Natural killer cell (primary cell): ENCODE data around the gene TSC22D1. TPM values are rescaled to one million over a fixed set of nuclear protein-coding genes. Genes with fewer than 3 reads are reported as not detected.

Experiments used
- ATAC-seq, 3 donors: fragments of 150-1000 bp in 2 of 3; fragments of 200-7000 bp in 1 of 3; cut with Tn5 transposase; 1 replicate in 1 of 3; 2 replicates in 2 of 3; pipeline ENCODE4 v1.10.0; 2021; ENCODE audit warnings: mild to moderate bottlenecking in 2 of 3, moderate library complexity in 2 of 3
- DNase-seq, 2 donors: peaks; one replicate each; pipeline versions ENCODE4 v3.0.0 to v3.0.0-alpha.2; 2013 to 2021; ENCODE audit warnings: mixed read lengths in 1 of 2
- H3K27ac ChIP-seq: one replicate; pipeline ENCODE4 v1.5.1; 2013; ENCODE audit warnings: mild to moderate bottlenecking, low read length
- H3K27me3 ChIP-seq: one replicate; pipeline ENCODE4 v1.6.1; 2013; ENCODE audit warnings: low read length; ENCODE audit not compliant: control insufficient read depth, insufficient read depth
- H3K36me3 ChIP-seq: one replicate; pipeline ENCODE4 v1.6.1; 2013; ENCODE audit warnings: low read length; ENCODE audit not compliant: control insufficient read depth, insufficient read depth
- H3K4me1 ChIP-seq: one replicate; pipeline ENCODE4 v1.6.1; 2013; ENCODE audit warnings: low read length; ENCODE audit not compliant: control insufficient read depth, insufficient read depth
- H3K4me3 ChIP-seq: one replicate; pipeline ENCODE4 v1.5.1; 2013; ENCODE audit warnings: low read length
- H3K9me3 ChIP-seq: one replicate; pipeline ENCODE4 v1.6.1; 2013; ENCODE audit warnings: low read length; ENCODE audit not compliant: control insufficient read depth, insufficient read depth
- H3K27ac Mint-ChIP-seq, 2 donors: one replicate each; pipeline ENCODE4 v1.8.0; 2022; ENCODE audit warnings: mild to moderate bottlenecking in 2 of 2, mixed read lengths in 2 of 2, moderate library complexity in 1 of 2
- H3K27me3 Mint-ChIP-seq, 2 donors: one replicate each; pipeline ENCODE4 v1.8.0; 2022; ENCODE audit warnings: low read depth in 2 of 2, mixed read lengths in 2 of 2
- H3K36me3 Mint-ChIP-seq: one replicate; pipeline ENCODE4 v1.8.0; 2022; ENCODE audit warnings: mixed read lengths
- H3K4me1 Mint-ChIP-seq, 2 donors: one replicate each; pipeline ENCODE4 v1.8.0; 2022; ENCODE audit warnings: mixed read lengths in 2 of 2
- H3K4me3 Mint-ChIP-seq: one replicate; pipeline ENCODE4 v1.8.0; 2022; ENCODE audit warnings: mild to moderate bottlenecking, moderate library complexity, mixed read lengths
- H3K9me3 Mint-ChIP-seq, 2 donors: one replicate each; pipeline ENCODE4 v1.8.0; 2022; ENCODE audit warnings: mixed read lengths in 2 of 2
- CTCF ChIP-seq: fragments of 200-600 bp; IDR thresholded peaks from one replicate; pipeline ENCODE4 v1.8.0; 2022; ENCODE audit warnings: antibody characterized with exemption
- WGBS: methylation state at CpG from one replicate; pipeline ENCODE4 v1.1.7; 2013; ENCODE audit warnings: missing lambda C conversion rate; ENCODE audit not compliant: insufficient coverage; 5-methylcytosine and 5-hydroxymethylcytosine counted together
- intact Hi-C: fragments of 100-400 bp; cut with micrococcal nuclease; formaldehyde crosslinking; loops from one replicate; pipeline ENCODE4 v1.14.2; 2022
- total RNA-seq, 4 donors: library from RNA; stranded (reverse); fragments of 120-200 nt in 1 of 4; gene quantifications; one replicate each; pipeline versions ENCODE4 v1.2.3 to v1.2.4, GENCODE V29; 2013 to 2022

The TSC22D1 gene
- total RNA-seq, 3 donors from 2014 or later (not counting 1 experiment from before 2014, with no cell fraction given), result 44.3 to 54.4 (median 44.6) TPM

- Histone ChIP-seq H3K4me1 (no peaks in the 10 kb centered on the region), H3K9me3 (no peaks in the 10 kb centered on the region), H3K27ac (no peak overlapping the region), H3K4me3 (no peak overlapping the region), H3K36me3 (no peaks in the 10 kb centered on the region), H3K27me3 (no peaks in the 10 kb centered on the region)
- WGBS, result 42% methylated on average over 2 of the region's 3 CpGs
- H3K27me3 Mint-ChIP-seq, result no peaks in the 10 kb centered on the region
- TF ChIP-seq CTCF, result no peak
- DNase-seq (no peak), ATAC-seq (no peak)
- H3K4me1 Mint-ChIP-seq, result no peaks in the 10 kb centered on the region
- H3K27ac Mint-ChIP-seq, result no peak overlapping the region
- no peaks in the 10 kb centered on the region for H3K36me3 Mint-ChIP-seq
- no peaks in the 10 kb centered on the region for H3K9me3 Mint-ChIP-seq
- intact Hi-C loops, result no loop called here
- no peak overlapping the region for H3K4me3 Mint-ChIP-seq
Observed at GRCh38 chr13:44508562-44509077, 67.5 kb downstream of the TSC22D1 start.

- WGBS, result 88% methylated on average over 3 of the region's 4 CpGs
- Histone ChIP-seq H3K4me1 (no peaks in the 10 kb centered on the region), H3K27ac (no peak overlapping the region), H3K27me3 (no peaks in the 10 kb centered on the region), H3K36me3 (no peaks in the 10 kb centered on the region), H3K9me3 (no peaks in the 10 kb centered on the region), H3K4me3 (no peak overlapping the region)
- no peaks in the 10 kb centered on the region for H3K27me3 Mint-ChIP-seq
- intact Hi-C loops, result no loop called here
- ATAC-seq, result no peak
- no peak overlapping the region for H3K4me3 Mint-ChIP-seq
- H3K27ac Mint-ChIP-seq, result no peak overlapping the region
- no peaks in the 10 kb centered on the region for H3K36me3 Mint-ChIP-seq
- DNase-seq, result no peak
- H3K9me3 Mint-ChIP-seq, result no peaks in the 10 kb centered on the region
- H3K4me1 Mint-ChIP-seq, result no peaks in the 10 kb centered on the region
- no peak for TF ChIP-seq CTCF
Observed at GRCh38 chr13:44507639-44508038, 68.5 kb downstream of the TSC22D1 start.

- Histone ChIP-seq H3K27me3 (no peaks in the 10 kb centered on the region), H3K9me3 (no peaks in the 10 kb centered on the region), H3K4me1 (no peaks in the 10 kb centered on the region), H3K27ac (no peak overlapping the region), H3K36me3 (no peaks in the 10 kb centered on the region), H3K4me3 (no peak overlapping the region)
- ATAC-seq, result no peak
- Mint-ChIP-seq H3K9me3 (no peaks in the 10 kb centered on the region), H3K27me3 (no peaks in the 10 kb centered on the region), H3K4me1 (no peaks in the 10 kb centered on the region), H3K36me3 (no peaks in the 10 kb centered on the region), H3K27ac (no peak overlapping the region), H3K4me3 (no peak overlapping the region)
- no peak for TF ChIP-seq CTCF
- DNase-seq, result no peak
- intact Hi-C loops, result no loop called here
- 93% methylated on average over 1 of the region's 1 CpG for WGBS
Observed at GRCh38 chr13:44506719-44507118, 69.4 kb downstream of the TSC22D1 start.

- DNase-seq, result no peak
- H3K27ac Mint-ChIP-seq, result no peak overlapping the region
- no peak overlapping the region for H3K4me3 Mint-ChIP-seq
- Histone ChIP-seq H3K4me3 (no peak overlapping the region), H3K27me3 (no peaks in the 10 kb centered on the region), H3K36me3 (no peaks in the 10 kb centered on the region), H3K27ac (no peak overlapping the region), H3K4me1 (no peaks in the 10 kb centered on the region), H3K9me3 (no peaks in the 10 kb centered on the region)
- H3K4me1 Mint-ChIP-seq, result no peaks in the 10 kb centered on the region
- intact Hi-C loops, result no loop called here
- H3K27me3 Mint-ChIP-seq, result no peaks in the 10 kb centered on the region
- no peaks in the 10 kb centered on the region for H3K9me3 Mint-ChIP-seq
- H3K36me3 Mint-ChIP-seq, result no peaks in the 10 kb centered on the region
- TF ChIP-seq CTCF, result no peak
- WGBS, result 92% methylated on average over 3 of the region's 3 CpGs
- ATAC-seq, result no peak
Observed at GRCh38 chr13:44506251-44506650, 69.9 kb downstream of the TSC22D1 start.
